Omental fat pad (tissue), 4 donors: Measurements from ENCODE around the gene SH2D3A. TPM values are rescaled to one million over a fixed set of nuclear protein-coding genes. Genes with fewer than 3 reads are reported as not detected.

ENCODE experiments used
- ATAC-seq: fragments of 150-250 bp; one replicate; pipeline ENCODE4 v1.9.1; 2016; ENCODE audit warnings: mild to moderate bottlenecking, moderate library complexity; ENCODE audit not compliant: low FRiP score
- DNase-seq: peaks from one replicate; pipeline ENCODE4 v3.0.0-alpha.2; 2019; ENCODE audit warnings: low spot score
- total RNA-seq, 4 donors: library from RNA; depleted of rRNA; stranded (reverse); fragments of >200 nt; gene quantifications; one replicate each; pipeline ENCODE4 v1.1.0, GENCODE V29; 2016
- TF ChIP-seq, protein P1 (sequence below), 3 donors: fragments of 450-650 bp; IDR thresholded peaks; one replicate each; pipeline ENCODE4 v1.5.1; 2016 to 2017; ENCODE audit warnings: antibody characterized with exemption in 3 of 3, mild to moderate bottlenecking in 3 of 3, moderate library complexity in 2 of 3

The SH2D3A gene
- total RNA-seq, result 1 to 10 TPM in 3 of 4 donors, not detected in 1; 1.3 to 3.4 (median 2.0) TPM

DNA sequence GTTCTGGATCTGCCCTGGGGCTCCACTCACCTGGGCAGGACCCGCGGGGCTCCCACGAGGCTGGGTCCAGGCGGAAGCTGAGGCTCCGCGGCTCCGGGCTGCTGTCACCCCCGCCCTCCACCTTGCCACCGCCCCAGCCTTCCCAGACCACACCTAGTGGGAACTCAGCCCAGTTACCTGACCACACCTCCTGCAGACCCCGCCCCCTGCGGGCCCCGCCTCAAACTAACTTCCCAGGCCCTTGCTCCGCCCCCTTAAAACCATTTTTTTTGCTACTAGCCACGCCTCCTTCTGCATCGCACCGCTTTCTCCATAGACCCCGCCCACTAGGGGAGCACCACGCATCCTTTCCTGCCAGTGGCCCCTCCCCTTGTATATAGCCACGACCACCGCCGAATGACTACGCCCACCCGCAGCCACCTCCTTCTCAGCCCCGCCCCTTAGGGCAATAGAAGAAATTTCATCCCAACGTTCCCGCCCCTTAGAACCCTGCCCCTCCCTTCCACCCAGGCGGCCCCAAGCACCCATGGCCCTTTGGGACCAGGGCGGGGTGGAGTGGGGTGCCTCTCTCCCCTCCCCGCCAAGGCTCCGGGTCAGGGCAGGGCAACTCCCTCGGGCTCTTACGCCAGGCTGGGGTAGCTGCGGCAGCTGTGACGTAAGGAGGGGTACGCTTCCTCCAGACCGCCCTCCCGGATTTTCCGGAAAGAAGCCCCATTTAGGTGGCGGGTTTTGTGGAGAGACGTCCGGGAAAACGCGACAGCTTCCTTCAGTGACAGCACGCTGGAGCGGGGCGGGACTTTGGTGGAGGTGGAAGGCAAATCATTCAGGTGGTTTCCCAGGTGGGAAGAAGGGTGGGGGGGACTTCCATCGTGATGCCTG lies at the start of gene SH2D3A:
TSS of gene SH2D3A (minus strand) at position 79 of the 879 bp plus-strand sequence. CDS start 3,687 bp downstream, outside the sequence.
- no peak for DNase-seq
- TF ChIP-seq, protein P1, sequence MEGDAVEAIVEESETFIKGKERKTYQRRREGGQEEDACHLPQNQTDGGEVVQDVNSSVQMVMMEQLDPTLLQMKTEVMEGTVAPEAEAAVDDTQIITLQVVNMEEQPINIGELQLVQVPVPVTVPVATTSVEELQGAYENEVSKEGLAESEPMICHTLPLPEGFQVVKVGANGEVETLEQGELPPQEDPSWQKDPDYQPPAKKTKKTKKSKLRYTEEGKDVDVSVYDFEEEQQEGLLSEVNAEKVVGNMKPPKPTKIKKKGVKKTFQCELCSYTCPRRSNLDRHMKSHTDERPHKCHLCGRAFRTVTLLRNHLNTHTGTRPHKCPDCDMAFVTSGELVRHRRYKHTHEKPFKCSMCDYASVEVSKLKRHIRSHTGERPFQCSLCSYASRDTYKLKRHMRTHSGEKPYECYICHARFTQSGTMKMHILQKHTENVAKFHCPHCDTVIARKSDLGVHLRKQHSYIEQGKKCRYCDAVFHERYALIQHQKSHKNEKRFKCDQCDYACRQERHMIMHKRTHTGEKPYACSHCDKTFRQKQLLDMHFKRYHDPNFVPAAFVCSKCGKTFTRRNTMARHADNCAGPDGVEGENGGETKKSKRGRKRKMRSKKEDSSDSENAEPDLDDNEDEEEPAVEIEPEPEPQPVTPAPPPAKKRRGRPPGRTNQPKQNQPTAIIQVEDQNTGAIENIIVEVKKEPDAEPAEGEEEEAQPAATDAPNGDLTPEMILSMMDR (IDR thresholded peaks at IDR 0.05), result no peak
- ATAC-seq, result peak; percentile 70

DNA sequence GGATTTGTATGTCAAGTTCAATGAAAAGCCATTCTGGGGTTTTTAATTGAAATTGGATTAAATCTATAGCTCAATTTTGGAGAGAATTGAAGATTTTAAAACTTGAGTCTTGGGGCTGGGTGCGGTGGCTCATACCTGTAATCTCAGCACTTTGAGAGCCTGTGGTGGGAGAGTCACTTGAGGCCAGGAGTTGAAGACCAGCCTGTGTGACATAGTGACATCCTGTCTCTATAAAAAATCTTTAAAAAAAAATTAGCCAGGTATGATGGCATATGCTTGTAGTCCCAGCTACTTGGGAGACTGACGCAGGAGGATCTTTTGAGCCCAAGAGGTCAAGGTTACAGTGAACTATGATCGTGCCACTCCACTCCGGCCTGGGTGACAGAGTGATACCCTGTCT lies 46.4 kb upstream of the SH2D3A start:
- TF ChIP-seq, protein P1 (IDR thresholded peaks at IDR 0.05), result no peak
- ATAC-seq, result no peak
- no peak for DNase-seq

DNA sequence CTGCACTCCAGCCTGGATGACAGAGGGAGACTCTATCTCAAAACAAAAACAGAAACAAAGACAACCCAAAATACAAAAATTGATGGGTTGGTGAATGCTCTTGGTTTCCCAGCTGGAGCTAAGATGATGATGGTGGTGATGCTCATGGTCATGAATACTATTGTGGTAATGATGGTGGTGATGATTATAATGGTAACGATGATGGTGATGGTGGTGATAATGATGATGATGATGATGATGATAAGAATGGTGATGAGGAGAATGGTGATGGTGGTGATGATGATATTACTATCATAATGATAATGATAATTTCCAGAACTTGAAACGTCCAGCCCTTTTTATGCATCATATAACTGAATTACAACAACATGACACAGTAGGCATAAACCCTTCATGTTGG lies 45.4 kb upstream of the SH2D3A start:
- ATAC-seq, result no peak
- no peak for DNase-seq
- TF ChIP-seq, protein P1 (IDR thresholded peaks at IDR 0.05), result no peak

DNA sequence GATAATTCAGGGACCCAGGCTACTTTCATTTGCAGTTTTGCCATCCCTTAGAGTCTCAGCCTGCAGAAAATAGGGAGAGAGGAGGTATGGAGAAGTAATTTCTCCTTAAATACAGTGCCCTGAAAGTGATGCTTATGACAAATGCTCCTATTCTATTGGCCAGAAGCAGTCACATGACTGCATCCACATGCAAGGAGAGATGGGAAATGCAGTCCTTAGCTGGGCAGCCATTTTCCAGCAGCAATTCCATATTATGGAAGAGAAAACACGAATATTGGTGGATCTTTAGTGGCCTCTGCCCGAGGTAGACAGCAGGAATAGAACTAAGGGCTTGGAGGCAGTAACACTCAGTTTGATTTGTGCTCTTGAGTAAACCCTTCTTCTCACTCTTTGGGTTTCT lies 44.7 kb upstream of the SH2D3A start:
- TF ChIP-seq, protein P1 (IDR thresholded peaks at IDR 0.05), result no peak
- DNase-seq (no peak), ATAC-seq (no peak)

DNA sequence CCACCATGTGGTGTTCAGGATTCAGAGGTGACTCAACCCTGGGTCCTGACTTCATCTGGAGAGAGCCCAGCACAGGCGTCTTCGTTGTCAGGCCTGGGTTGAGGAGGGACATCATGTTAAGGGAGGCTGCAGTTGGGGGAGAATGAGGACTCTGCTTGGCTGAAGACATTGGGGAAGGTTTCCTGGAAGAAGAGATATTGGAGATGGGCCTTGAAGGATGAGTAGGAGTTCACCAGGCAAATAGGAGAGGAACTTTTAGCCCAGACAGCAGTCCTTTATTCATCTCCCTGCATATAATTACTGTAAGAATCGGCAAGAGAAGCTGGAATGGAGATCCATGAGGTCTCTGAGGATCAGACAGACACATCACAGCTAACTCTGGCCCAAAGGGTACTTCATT lies 44.1 kb upstream of the SH2D3A start:
- TF ChIP-seq, protein P1 (IDR thresholded peaks at IDR 0.05), result no peak
- ATAC-seq, result no peak
- DNase-seq, result no peak

DNA sequence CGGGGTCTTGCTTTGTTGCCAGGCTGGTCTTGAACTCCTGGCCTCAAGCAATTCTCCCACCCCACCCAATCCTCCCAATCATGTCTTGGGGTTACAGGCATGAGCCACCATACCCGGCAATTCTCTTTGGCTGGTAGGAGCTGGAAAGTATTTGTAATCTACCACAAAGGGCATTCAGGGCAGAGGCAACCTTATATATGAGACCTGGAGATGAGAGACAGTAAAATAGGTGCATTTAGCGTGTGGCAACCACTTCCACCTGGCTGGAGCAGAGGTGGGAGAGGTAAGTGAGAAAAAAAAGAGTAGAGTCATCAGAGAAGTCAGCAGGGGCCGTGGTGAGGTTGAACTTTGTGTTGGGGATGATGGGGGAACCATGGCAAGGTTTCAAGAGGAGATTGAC lies 42.0 kb upstream of the SH2D3A start:
- ATAC-seq, result no peak
- DNase-seq, result no peak

More for the DNA sequence above, 42.0 kb upstream of the SH2D3A start:
- TF ChIP-seq, protein P1 (IDR thresholded peaks at IDR 0.05), result no peak
